Progenitor cell of endocrine pancreas (in vitro differentiated cells): Measurements from ENCODE around the gene MARCHF7. TPM values are rescaled to one million over a fixed set of nuclear protein-coding genes. Genes with fewer than 3 reads are reported as not detected.
"Not testable (repeated sequence)": the region's sequence is repeated elsewhere in the genome, so short reads cannot be mapped to it uniquely, and the experiment has no call there.

Source experiments
- DNase-seq: peaks from one replicate; pipeline ENCODE4 v3.0.0; 2021; ENCODE audit warnings: low spot score; ENCODE audit not compliant: unreplicated experiment
- H3K27ac Mint-ChIP-seq: 2 replicates; pipeline ENCODE4 v1.8.0; 2021; ENCODE audit warnings: mild to moderate bottlenecking, moderate library complexity, mixed read lengths
- H3K27me3 Mint-ChIP-seq: 2 replicates; pipeline ENCODE4 v1.8.0; 2021; ENCODE audit warnings: mixed read lengths
- H3K36me3 Mint-ChIP-seq: 2 replicates; pipeline ENCODE4 v1.8.0; 2022; ENCODE audit warnings: mixed read lengths; ENCODE audit not compliant: insufficient read depth
- H3K4me1 Mint-ChIP-seq: 2 replicates; pipeline ENCODE4 v1.8.0; 2021; ENCODE audit warnings: low read depth, mixed read lengths
- H3K4me3 Mint-ChIP-seq: 2 replicates; pipeline ENCODE4 v1.8.0; 2021; ENCODE audit warnings: low read depth, mild to moderate bottlenecking, moderate library complexity, mixed read lengths
- H3K9me3 Mint-ChIP-seq: 2 replicates; pipeline ENCODE4 v1.8.0; 2021; ENCODE audit warnings: low read depth, mixed read lengths
- total RNA-seq: library from RNA; stranded (reverse); gene quantifications from 2 replicates; pipeline ENCODE4 v1.2.1, GENCODE V29; 2021
- TF ChIP-seq, protein P1 (sequence below): fragments of 200-600 bp; sonication (generic); IDR thresholded peaks from one replicate; pipeline ENCODE4 v1.5.0; 2021; ENCODE audit warnings: antibody characterized with exemption, mild to moderate bottlenecking; ENCODE audit not compliant: unreplicated experiment

The MARCHF7 gene
- total RNA-seq, 1 donor from 2014 or later = 113 TPM

DNA sequence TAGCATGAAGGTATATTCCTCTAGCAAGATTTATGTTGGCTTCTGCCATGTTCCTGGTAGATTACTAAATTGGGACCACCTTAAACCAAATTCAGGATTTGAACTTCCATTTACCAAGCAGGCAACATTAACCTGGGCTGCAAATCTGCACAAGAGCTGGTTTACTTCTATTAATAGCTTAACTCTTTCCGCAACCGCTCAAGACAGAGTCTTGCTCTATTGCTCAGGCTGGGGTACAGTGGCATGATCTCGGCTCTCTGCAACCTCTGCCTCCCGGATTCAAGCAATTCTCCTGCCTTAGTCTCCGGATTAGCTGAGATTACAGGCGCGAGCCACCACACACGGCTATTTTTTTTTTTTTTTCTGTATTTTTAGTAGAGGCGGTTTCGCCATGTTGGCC is 8.4 kb downstream of the MARCHF7 start:
- Mint-ChIP-seq H3K36me3 (peaks cover 45% of the 10 kb centered on the region), H3K4me3 (no peak overlapping the region), H3K27me3 (no peaks in the 10 kb centered on the region), H3K27ac (no peak overlapping the region), H3K9me3 (peaks cover 14% of the 10 kb centered on the region), H3K4me1 (peaks cover 9% of the 10 kb centered on the region)
- TF ChIP-seq, protein P1, sequence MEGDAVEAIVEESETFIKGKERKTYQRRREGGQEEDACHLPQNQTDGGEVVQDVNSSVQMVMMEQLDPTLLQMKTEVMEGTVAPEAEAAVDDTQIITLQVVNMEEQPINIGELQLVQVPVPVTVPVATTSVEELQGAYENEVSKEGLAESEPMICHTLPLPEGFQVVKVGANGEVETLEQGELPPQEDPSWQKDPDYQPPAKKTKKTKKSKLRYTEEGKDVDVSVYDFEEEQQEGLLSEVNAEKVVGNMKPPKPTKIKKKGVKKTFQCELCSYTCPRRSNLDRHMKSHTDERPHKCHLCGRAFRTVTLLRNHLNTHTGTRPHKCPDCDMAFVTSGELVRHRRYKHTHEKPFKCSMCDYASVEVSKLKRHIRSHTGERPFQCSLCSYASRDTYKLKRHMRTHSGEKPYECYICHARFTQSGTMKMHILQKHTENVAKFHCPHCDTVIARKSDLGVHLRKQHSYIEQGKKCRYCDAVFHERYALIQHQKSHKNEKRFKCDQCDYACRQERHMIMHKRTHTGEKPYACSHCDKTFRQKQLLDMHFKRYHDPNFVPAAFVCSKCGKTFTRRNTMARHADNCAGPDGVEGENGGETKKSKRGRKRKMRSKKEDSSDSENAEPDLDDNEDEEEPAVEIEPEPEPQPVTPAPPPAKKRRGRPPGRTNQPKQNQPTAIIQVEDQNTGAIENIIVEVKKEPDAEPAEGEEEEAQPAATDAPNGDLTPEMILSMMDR = no peak
- no peak for DNase-seq

DNA sequence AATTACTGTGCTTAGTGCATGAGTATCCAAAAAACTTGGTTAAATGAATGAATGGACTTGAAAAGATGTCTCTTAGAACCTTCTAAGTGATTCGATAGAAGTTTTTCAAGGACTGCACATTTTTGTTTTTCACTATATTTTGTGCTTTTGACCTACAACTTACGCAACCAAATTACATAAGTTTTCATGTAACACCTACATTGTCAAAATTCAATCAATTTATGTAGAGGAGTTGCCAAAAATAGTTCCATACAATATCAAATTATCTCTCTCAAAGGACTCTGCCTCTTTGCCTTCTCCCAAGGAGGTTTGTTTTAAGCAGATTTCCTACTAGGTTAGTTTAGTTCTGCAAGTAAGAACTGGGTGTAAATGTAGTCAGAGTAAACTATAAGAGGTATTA is 10.3 kb downstream of the MARCHF7 start:
- TF ChIP-seq, protein P1 = no peak
- Mint-ChIP-seq H3K36me3 (peaks cover 44% of the 10 kb centered on the region), H3K27ac (peak overlapping the region; percentile 81), H3K4me1 (peaks cover 2% of the 10 kb centered on the region), H3K9me3 (peaks cover 15% of the 10 kb centered on the region), H3K27me3 (no peaks in the 10 kb centered on the region), H3K4me3 (no peak overlapping the region)
- no peak for DNase-seq

DNA sequence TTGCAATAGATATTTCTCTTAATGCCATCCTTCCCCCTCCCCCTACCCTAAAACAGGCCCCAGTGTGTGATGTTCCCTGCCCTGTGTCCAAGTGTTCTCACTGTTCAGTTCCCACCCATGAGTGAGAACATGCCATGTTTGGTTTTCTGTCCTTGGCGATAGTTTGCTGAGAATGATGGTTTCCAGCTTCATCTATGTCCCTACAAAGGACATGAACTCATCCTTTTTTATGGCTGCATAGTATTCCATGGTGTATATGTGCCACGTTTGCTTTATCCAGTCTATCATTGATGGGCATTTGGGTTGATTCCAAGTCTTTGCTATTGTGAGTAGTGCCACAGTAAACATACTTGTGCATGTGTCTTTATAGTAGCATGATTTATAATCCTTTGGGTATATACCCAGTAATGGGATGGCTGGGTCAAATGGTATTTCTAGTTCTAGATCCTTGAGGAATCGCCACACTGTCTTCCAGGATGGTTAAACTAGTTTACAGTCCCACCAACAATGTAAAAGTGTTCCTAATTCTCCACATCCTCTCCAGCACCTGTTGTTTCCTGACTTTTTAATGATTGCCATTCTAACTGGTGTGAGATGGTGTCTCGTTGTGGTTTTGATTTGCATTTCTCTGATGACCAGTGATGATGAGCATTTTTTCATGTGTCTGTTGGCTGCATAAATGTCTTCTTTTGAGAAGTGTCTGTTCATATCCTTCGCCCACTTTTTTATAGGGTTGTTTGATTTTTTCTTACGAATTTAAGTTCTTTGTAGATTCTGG is 12.7 kb downstream of the MARCHF7 start:
- H3K27ac Mint-ChIP-seq = peak overlapping the region; percentile 71
- DNase-seq, H3K4me1 Mint-ChIP-seq, H3K27me3 Mint-ChIP-seq, H3K4me3 Mint-ChIP-seq: not testable (repeated sequence)
- peaks cover 46% of the 10 kb centered on the region for H3K36me3 Mint-ChIP-seq
- peaks cover 15% of the 10 kb centered on the region for H3K9me3 Mint-ChIP-seq

DNA sequence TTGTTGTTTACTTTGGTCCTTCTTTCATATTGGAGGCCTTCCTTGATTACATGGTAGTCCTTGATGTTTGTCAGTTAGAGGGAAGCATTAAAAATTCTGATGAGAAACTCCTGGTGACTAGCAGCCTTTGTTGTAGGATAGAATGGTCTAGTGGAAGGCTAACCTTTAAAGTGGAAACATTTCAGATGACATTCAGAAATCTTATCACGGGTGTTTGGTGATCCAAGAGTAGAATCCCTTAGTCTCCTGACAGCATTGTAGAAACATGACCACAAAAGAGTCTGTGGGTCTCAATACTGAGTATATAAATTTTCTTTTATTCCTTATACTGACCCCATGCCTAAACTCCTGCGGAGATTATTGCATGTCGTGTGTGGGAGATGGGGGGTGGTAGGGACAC is 13.4 kb downstream of the MARCHF7 start:
- TF ChIP-seq, protein P1 = no peak
- Mint-ChIP-seq H3K4me3 (no peak overlapping the region), H3K4me1 (no peaks in the 10 kb centered on the region), H3K36me3 (peaks cover 46% of the 10 kb centered on the region), H3K27me3 (no peaks in the 10 kb centered on the region), H3K9me3 (peaks cover 15% of the 10 kb centered on the region), H3K27ac (no peak overlapping the region)
- DNase-seq = no peak

DNA sequence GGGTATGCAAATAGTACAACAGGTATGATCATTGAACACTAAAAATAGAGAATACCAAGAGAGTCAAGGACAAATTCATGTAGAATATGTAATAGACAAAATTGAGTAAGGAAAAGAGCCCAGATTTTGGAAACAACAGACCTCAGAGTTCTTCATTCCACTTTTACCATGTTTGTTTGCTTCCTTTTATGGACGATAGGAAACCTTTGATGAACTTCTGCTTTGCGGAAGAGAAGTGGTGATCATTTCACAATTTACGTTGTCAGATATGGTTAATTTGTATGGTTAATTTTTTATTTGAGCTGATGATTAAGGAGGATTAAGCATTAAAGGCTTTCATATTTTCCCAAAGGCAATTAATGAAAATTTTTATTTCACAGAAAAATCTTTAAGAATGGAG is 16.3 kb downstream of the MARCHF7 start:
- Mint-ChIP-seq H3K36me3 (peaks cover 49% of the 10 kb centered on the region), H3K4me3 (no peak overlapping the region), H3K4me1 (no peaks in the 10 kb centered on the region), H3K27me3 (no peaks in the 10 kb centered on the region), H3K27ac (no peak overlapping the region), H3K9me3 (peaks cover 15% of the 10 kb centered on the region)
- TF ChIP-seq, protein P1 = no peak
- DNase-seq = no peak

DNA sequence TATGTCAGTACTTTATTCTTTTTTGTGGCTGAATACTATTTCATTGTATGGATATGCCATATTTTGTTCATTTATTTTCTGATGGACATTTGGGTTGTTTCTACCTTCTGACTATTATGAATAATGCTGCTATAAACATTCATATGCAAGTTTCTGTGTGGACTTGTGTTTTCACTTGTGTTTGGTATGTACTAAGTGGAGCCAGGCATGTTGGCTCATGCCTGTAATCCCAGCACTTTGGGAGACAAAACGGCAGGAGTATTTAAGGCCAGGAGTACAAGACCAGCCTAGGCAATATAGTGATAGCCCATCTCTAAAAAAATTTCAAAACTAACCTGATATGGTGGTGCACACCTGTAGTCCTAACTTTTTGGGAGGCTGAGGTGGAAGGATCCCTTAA is 23.3 kb downstream of the MARCHF7 start:
- Mint-ChIP-seq H3K27me3 (no peaks in the 10 kb centered on the region), H3K27ac (no peak overlapping the region), H3K4me3 (no peak overlapping the region), H3K4me1 (no peaks in the 10 kb centered on the region), H3K36me3 (peaks cover 26% of the 10 kb centered on the region), H3K9me3 (no peaks in the 10 kb centered on the region)
- no peak for DNase-seq
- TF ChIP-seq, protein P1 = no peak
